HG03565 (cell line): ENCODE measurements around the gene COG2.

Experiments
- ATAC-seq: cut with Tn5 transposase; IDR thresholded peaks from one replicate; pipeline ENCODE4 v1.9.1; 2021; ENCODE audit warnings: mild to moderate bottlenecking, moderate library complexity; ENCODE audit not compliant: unreplicated experiment

The COG2 gene

DNA sequence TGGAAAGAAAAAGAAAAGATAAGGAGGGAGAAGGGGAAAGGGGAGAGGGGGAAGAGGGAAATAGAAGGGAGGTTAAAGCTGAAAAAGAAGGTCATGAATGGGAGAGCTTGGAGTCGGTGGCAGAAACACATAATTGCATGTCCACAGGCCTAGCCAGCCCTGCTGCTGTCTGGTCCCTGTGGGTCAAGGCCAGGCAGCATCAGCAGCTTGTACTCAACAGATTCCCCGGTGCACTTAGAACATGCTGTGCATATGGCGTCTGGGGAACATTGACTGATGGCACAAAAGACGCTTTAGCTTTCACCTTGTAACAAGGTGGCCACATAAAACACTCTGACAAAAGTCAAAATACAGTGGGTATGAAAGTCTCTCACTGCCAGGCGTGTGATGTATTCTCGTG is 25.9 kb downstream of the COG2 start:
- no peak for ATAC-seq

DNA sequence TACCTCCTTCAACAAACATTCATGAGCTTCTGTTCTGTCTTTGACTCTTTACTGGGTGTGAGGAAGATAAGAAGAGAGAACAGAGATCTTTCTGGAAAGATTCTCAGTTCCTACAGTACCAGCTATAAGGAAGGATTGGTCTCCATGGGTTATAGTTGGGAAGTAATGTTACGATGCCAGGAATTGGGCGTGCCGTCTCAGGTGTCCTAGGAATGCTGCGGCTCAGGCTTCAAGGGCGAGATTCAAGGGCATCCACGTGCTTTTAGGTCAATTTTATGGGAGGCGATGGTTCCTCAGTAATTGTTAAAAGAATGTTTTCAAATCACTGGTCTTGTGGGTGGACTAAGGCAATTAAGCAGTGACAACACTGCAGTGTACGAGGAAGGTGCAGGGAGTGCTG is 27.3 kb downstream of the COG2 start:
- no peak for ATAC-seq

DNA sequence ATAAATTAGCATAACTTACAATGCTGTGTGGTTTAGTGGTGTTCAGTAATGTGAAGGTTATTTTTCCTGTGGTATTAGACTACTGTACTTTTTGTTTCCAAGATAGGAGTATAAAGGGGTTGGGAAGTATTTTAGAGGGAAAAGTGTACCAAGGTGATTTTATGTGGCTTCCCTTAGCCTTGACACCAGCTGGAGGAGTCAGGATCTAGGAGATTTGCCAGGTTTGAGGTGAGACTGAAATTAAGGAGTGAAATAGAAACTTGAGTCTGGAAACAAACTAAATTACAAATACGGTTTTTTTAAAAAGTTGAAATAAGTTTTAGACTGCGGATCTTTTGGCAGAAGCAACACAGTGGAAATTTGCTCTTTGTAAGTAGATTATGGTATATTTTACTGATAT is 32.3 kb downstream of the COG2 start:
- ATAC-seq, result no peak

DNA sequence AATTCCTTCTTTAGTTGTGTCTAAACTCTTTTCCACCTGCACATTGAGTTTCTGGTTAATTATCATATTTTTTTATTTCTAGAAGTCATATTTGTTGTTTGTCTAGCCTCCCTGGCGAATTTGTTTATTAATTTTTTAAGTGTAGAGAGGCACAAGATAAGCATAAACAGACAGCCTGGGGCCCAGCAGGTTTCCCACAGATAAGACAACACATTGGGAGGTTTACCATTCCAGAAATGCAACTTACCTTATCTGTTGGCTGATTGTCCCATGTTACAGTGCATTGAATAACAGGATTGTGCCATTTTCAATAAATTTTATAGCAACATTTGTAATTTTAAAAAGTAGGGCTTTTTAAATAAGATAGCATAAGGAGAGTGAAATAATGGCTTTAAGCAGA is 34.9 kb downstream of the COG2 start:
- ATAC-seq, result no peak

DNA sequence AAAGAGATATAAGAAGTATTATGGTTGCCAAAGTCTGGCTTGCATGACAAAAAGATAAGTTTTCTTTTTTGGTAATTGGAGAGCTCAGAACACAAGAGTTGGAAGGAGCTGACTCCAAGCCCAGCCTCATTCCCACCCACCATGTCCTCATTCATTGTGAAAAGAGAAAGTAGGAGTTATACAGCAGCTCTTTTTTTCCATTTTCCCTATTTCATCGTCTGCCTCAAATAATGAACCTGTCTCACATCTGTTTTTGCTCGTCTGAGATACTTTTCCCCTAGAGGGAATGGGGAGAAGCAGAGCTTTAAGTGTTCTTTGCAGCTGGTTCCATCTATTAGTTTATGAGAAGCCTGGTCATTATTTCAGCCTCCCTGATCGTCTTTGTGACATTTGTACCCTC is 36.9 kb downstream of the COG2 start:
- no peak for ATAC-seq

DNA sequence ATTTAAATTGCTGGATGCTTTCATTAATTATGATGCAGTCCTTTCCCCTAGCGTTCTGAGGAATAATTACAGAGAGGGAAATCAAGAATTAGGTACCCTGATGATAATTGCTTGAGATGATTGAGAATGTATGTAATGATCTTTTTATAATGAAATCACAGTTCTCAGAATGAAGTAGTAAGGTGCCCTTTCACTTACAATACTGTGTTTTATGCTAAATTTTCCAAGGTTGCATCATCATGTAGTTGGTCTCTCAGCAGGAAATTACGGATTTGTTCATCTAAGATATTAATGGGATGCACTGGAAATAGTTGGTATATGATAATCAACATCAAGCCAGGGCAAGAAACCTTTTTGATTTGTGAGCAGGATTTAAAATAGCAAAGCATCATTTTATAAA is 37.5 kb downstream of the COG2 start:
- no peak for ATAC-seq

DNA sequence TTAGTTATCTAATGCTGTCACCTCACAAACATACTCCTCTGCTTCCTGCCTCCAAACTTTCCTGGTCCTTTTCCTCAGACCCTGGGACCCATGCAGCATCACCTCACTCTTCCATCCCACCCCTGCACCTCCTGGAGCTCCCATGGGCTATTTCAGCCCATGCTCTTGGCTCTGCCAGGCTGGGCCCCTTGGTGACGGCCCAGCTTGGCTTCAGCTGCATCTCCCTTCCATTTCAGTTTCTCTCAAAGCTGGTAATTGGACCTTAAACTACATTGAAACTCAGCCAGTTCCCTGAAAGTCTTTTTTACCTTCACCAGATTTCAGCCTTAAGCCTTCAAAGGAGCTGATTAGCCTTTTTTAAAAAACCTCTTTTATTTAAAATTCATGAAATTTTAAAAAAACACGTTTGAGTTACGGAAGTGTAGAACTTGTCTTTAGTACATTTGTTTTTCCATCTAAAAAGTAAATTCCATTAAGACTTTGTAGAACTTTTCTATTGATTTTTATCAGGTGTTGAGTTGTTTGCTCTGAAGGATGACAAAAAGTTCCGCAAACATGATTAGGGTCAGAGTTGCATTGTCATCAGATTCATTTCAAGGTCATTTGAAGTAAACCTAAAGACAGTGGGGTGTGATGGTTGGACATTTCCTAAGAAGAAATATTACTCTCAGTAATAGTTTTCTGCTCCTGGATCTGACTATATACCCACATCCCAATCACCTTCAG is 38.2 kb downstream of the COG2 start:
- ATAC-seq, result no peak

DNA sequence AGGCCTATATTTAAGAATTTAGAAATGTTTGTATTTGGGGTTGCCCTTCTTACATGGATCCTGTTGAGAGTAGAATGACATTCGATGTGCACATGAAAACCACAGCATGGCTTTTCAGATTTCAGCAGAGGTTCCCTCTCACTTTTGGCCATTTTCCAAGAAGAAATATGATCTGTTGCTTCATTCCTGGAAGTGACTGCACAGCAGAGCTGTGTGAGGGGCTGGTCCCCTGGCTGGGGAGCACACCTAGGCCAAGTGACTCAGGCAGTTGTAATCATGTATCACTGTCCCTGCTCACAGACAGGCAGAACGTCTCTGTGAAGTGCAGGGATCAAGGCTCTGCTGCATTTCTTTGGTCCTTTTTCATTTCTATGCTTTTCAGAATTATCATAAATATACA is 39.3 kb downstream of the COG2 start:
- no peak for ATAC-seq

DNA sequence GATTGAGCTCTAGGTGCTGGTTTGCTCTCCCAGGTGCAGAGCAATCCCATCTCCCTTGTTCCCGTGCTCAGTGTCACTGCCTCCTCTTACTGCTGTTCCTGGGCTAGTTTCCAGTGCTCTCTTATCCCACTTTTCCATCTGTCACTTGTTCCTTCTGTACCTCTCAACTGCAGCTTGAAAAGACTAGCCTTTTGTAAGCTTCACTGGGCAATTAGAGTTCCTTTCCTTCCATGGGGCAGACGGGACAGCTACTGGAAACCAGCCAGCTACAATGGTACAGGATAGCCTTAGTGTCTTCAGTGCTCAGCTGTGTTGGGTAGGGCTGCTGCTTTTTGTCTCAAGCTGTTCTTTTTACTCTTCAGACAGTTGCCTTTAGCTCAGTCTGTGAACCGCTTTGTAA is 40.0 kb downstream of the COG2 start:
- no peak for ATAC-seq

DNA sequence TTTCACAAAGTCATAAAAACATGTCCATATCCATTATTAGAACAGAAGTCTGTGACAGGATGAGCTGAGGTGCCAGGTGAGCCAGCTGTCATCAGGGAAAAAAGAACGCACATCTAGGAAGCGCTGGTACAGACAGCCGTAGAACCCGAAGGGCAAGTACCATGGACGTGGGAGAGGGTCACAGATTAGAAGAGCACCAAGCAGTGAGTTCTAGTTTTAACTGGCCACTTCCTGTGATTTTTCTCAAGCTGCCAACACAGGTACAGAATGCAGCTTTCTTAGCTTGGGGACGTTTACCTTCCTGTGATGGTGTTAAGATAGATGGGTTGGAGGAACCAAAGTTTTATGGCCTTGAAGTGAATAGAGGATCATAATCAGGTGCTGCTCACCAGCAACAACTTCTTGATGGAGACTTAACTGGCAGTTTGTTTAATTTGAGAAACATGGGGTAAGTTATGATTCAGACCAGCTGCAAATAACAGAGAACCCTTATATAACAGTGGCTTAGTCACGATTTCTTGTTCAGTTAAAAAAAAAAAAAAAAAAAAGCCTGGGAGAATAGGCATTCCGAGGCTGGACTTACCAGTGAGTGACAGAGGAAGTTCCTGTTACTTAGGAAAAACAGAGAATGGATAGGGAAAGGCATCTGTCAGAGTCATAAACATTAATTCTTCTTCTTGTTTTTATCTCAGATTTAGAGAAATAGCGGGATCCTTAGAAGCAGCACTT is 40.8 kb downstream of the COG2 start:
- no peak for ATAC-seq

DNA sequence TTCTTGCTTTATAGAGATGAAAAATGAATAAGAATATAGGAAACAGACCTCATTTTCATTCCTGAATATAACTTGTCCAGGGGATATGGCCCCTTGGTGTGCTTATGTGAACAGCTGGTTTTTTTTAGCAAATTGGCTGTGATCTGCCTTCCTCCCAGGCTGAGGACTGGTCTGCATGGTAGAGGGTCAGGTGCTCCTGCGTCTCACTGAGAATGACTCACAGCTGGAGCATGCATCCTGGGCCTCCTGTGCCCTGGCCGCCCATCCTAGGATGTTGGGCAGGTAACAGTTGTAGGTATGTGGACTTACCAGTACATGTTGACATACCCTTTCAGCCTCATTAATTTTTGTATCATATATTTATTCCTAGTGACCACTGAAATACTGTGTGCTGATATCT is 41.9 kb downstream of the COG2 start:
- ATAC-seq, result no peak

DNA sequence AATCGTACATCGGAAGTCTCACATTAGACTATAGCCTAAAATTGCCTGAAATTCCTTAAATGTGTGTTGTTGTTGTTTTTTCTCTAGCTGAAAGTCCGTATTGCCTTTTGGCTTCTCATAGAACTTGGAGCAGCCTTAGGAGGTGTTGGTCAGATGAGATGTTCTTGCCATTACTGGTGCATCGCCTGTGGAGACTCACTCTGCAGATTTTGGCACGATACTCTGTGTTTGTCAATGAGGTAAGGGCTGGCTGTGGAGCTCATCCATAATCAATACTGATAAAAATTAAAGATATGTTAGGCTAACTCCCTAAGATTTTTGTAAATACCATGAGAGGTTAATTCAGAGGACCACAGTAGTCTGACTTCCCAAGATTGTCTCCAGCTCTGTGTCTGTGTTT is 42.7 kb downstream of the COG2 start:
- no peak for ATAC-seq

DNA sequence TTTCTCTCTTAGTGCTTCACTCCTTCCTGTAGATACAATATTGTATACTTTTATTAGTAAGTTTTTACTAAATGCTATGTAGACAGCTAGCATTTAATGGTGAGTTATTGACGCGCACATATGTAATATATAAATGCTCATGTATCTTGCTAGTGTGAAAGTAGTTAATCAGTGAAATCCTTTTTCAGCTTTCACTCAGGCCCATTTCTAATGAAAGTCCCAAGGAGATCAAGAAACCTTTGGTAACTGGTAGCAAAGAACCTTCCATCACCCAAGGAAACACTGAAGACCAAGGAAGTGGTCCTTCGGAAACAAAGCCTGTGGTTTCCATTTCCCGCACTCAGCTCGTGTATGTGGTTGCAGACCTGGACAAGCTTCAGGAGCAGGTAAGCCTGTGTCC is 44.5 kb downstream of the COG2 start:
- ATAC-seq, result no peak

DNA sequence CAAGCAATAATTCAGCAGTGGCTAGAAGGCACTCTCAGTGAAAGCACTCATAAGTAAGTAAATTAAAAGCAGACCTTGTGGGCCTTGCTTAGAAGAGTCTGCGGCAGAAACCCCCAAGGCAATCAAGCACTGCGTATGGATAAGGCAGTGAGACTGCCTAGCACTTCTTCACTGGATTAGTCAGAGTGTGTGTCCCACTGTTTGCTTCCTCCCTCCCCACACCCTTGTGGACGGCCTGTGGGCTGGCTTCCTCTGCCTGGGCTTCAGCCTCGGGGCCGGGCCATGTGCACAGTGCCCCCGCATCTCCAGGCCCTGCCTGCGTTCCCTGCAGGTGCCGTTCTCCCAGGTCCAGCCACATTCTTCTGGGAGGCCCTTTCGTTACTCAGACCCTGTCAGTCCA is 47.8 kb downstream of the COG2 start:
- no peak for ATAC-seq

DNA sequence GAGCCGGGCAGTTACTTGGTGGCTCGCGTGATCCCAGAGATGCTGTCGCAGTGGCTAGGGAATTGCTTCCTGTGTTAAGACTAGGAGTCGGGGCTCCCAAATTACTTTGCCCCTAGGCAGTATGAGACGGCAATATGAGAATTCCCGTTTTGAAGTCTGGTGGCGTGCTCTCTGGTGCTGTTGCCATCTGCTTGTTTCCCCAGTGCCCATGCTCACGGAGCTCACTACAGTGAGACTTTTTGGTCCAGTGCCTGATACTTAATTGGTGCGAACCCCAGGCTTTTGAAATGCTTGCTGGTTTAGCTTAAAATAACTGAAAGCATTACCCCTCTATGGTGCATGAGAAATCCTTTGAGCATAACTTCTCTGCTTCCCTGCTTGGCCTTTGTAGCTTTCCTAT is 49.3 kb downstream of the COG2 start:
- no peak for ATAC-seq

DNA sequence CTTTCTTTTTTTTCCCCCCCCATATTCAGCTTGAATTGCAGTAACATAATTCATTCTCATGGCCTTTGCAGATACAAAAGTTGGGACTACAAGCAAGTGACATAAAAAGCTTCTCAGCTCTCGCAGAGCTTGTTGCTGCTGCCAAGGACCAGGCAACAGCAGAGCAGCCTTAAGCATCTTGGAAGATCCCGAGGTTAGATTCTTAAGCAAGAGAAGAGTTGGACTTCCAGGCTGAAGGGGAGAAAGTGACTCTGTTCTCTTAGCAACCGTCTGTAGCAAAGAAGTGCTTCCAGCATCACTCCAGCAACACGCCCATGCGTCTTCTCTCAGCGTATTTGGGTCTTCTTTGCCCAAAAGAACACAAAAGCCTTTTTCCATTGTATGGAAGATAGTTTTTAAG is 50.9 kb downstream of the COG2 start:
- no peak for ATAC-seq

DNA sequence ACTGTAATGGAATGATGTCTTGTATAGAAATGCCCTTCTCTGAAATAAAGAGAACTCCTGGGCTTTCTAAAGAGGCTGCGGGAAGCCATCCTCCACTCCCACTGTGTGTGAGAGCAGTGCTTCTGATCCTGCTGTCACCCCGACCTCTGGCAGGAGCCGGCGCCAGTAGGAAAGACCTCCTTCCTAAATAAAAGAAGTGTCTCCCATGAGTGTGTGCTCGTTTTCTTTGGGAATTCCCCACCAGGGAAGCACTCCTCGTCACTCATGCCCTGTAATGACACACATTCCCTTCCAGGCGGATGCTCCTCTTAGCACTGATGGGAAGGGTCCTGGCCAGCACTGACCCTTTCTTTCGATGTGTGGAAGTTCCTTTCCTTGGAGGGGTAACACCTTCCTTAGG is 51.5 kb downstream of the COG2 start:
- no peak for ATAC-seq

DNA sequence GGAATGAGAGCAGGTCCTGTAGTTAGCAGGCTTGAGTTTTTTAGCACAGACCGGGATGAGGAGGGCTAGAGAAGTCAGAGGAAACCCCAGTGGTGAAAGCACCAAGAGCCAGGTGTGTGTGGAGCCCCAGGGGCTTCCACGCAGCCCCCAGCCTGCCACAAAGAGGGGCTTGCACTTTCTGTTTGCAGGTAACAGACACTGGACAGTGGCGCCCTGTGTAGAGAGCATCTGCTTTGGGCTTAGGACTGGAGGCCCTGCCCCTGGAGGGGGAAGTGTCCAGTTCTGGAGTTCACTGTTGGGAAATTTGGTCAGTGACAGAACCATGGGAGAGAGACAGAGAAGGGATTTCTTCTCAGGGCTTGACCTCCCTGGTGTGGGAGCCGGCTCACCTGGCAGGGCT is 52.2 kb downstream of the COG2 start:
- ATAC-seq, result no peak

DNA sequence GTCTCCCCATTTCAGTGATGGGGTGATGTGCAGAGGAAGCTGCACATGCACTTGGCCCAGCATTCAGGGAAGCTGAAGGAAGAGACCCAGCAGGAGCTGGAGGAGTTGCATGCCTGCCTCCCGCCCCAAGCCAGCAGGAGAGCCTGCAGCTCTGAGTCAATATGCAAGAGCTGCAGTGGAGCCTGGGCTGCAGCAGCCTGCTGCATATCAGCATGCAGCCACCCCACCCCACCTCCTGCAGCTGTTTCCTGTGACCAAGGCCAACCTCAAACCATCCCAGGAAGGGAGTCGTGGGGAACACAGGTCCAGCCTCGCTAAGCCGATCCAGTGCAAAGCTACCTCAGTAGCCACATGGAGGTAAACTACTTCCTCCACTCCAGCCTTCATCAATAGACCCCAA is 52.7 kb downstream of the COG2 start:
- no peak for ATAC-seq

DNA sequence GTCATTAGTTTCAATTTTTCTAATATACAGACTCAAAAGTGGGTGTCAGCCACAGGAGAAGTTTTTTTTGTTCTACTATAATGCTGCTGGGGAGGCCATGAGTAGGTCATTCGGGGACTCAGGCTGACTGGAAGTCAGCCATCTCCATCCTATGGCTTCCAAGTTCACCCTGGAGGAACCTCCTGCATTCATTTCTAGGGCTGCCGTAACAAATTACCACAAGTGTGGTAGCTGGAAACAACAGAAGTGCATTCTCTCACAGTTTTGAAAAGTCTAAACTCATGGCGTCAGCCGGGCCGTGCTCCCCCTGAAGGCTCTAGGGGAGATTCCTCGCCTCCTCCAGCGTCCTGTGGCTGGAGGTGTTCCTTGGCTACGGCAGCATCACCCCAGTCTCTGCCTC is 53.9 kb downstream of the COG2 start:
- ATAC-seq, result no peak

DNA sequence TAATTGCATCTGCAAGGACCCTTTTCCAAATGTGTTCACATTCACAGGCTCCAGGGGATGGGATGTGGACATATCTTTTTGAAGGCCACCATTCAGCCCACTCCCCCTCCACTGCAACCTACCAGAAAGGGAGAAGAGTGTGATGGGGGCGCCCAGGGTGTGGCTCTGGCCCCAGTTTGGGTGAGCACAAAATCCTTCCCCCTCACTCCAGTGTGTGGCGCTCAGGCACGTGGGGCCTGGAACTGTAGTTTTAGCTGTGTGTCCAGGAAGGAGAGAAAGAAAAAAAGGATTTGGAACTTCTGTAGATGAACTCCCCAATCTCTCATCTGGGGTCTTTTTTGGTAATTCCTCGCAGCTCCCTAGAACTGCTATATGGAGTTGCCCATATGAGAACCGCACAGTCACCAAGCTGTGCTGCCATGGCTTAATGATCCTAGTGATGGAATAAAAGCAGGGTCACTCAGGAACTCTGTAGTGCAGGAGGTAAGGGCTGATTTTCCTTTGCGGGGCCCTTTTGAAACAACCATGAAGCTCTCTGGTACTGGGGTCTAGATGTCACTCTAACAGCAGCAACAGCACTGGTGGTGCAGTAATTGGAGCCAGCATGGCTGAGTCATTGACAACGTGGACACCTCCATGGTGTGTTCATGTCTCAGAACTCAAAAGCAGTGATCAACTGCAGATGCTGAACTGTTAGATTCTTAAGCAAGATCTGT is 54.6 kb downstream of the COG2 start:
- ATAC-seq, result no peak

DNA sequence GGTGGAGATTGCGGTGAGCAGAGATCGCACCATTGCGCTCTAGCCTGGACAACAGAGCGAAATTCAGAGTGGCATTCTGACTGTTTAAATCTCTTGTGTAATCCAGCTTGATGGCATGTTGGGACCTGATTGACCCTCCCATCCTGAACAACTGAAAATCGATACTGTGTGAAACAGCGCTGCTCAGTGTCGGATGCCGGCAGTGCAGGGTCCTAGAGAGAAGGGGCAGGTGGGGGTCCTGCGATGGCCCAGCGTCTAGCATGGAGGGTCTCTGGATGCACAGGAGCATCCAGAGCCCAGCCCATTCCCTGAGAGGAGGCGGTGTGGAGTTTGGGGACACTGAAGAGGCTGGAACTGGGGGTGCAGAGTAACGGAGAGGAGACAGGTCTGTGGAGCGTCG is 55.8 kb downstream of the COG2 start:
- no peak for ATAC-seq
